OCI-M2 (cell line): ENCODE data around the gene EID3.
"Not testable (repeated sequence)": the region's sequence is repeated elsewhere in the genome, so short reads cannot be mapped to it uniquely, and the experiment has no call there.

Experiments used
- DNase-seq: peaks from one replicate; lab custom pipeline; 2025; ENCODE audit not compliant: unreplicated experiment; lab: John Stamatoyannopoulos, UW

EID3 gene

GRCh38 chr12:104288635-104289274 lies 14.8 kb upstream of the EID3 start:
- DNase-seq: no peak

GRCh38 chr12:104290320-104290719 lies 13.2 kb upstream of the EID3 start:
- no peak for DNase-seq

- DNase-seq: no peak
These were observed 12.7 kb upstream of the EID3 start for GRCh38 chr12:104290855-104291254.

GRCh38 chr12:104291867-104292524 lies 11.5 kb upstream of the EID3 start:
- no peak for DNase-seq

- no peak for DNase-seq
These were observed 10.4 kb upstream of the EID3 start for GRCh38 chr12:104292872-104293794.

- not testable (repeated sequence) for DNase-seq
These were observed 9.2 kb upstream of the EID3 start for GRCh38 chr12:104294158-104294859.

- no peak for DNase-seq
These were observed 8.4 kb upstream of the EID3 start for GRCh38 chr12:104294927-104295668.

- DNase-seq: no peak
These were observed 7.6 kb upstream of the EID3 start for GRCh38 chr12:104295954-104296353.

- DNase-seq: no peak
These were observed 6.8 kb upstream of the EID3 start for GRCh38 chr12:104296718-104297117.

GRCh38 chr12:104297477-104298113 lies 5.9 kb upstream of the EID3 start:
- no peak for DNase-seq

- no peak for DNase-seq
These were observed 3.6 kb upstream of the EID3 start for GRCh38 chr12:104299842-104300481.

- DNase-seq: no peak
These were observed 896 bp downstream of the EID3 start for GRCh38 chr12:104304261-104305009.

- no peak for DNase-seq
These were observed 1.8 kb downstream of the EID3 start for GRCh38 chr12:104305349-104305748.

GRCh38 chr12:104306376-104306775 lies 2.8 kb downstream of the EID3 start:
- DNase-seq: no peak

- no peak for DNase-seq
These were observed 3.6 kb downstream of the EID3 start for GRCh38 chr12:104306943-104307654.

GRCh38 chr12:104307655-104308000 lies 4.1 kb downstream of the EID3 start:
- DNase-seq: no peak

- no peak for DNase-seq
These were observed 6.0 kb downstream of the EID3 start for GRCh38 chr12:104309446-104309993.
